Measurements from ENCODE around the gene NABP2.

Gene NABP2

GRCh38 chr12:56213878-56214277 is 10.3 kb upstream of the NABP2 start:
- DNase-seq (ENCODE audit: low read depth), result no peak

GRCh38 chr12:56216461-56216860 is 7.7 kb upstream of the NABP2 start:
- no peak for DNase-seq (ENCODE audit: low read depth)

DNA sequence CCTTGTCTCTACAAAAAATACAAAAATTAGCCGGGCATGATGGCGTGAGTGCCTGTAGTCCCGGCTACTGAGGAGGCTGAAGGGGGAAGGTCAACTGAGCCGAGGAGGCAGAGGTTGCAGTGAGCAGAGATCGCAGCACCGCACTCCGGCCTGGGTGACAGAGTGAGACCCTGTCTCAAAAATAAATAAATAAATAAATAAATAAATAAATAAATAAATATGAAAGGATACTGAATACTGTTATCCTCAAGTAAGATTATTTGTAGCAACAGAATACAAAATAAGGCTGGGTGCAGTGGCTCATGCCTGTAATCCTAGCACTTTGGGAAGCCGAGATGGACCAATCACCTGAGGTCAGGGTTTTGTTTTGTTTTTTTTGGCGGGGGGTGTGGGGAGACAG is 4.3 kb upstream of the NABP2 start:
- no peak for DNase-seq (ENCODE audit: low read depth)

DNA sequence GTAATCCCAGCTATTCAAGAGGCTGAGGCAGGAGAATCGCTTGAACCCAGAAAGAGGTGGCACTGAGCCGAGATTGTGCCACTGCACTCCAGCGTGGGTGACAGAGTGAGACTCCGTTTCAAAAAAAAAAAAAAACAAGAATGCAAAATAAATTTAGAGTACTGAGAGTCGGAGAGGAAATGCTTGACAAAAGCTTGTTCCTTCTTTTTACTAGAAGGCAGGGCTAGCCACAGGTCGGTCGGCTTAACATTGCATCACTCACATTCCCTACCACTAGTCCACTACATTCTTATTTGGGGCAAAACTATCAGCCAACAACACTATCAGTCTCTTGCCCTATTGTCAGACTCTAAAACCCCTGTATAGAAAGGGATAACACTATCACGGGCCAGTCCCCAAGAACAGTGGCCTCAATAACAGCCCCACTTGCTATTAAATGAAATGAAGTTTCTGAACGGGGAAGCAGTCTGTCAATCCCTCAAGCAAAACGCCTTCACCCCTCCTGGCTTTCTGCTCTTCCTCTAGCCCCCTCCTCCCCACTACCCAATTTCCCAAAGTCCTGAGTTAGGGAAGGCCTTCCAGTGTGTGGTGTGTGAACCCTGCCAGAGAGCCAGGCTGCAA is 3.4 kb upstream of the NABP2 start:
- no peak for DNase-seq (ENCODE audit: low read depth)

DNA sequence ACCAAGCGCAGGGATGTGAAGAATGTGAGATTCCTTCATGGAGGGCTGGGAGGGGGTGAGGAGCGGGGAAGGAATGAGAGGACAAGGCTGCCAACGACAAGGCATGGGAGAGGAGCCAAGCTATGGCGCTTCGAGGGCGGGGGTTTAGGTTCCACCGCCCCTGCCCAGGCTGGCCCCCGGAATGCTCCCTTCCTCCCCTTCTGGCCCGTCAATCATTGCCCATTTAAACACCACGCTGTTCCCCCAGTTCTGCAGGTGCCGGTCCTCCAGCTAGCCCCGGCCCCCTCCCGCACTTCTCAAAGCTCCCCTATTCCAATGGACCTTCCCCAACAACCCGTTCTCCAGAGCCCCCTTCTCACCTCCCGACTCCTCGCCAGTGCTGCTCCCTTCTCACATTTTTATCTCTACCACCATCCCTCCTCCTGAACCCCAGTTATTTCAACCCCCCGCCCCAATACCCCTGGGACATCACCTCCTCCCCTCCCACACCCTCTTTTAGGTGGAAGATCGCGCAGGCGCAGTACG is 2.8 kb upstream of the NABP2 start:
- no peak for DNase-seq (ENCODE audit: low read depth)

DNA sequence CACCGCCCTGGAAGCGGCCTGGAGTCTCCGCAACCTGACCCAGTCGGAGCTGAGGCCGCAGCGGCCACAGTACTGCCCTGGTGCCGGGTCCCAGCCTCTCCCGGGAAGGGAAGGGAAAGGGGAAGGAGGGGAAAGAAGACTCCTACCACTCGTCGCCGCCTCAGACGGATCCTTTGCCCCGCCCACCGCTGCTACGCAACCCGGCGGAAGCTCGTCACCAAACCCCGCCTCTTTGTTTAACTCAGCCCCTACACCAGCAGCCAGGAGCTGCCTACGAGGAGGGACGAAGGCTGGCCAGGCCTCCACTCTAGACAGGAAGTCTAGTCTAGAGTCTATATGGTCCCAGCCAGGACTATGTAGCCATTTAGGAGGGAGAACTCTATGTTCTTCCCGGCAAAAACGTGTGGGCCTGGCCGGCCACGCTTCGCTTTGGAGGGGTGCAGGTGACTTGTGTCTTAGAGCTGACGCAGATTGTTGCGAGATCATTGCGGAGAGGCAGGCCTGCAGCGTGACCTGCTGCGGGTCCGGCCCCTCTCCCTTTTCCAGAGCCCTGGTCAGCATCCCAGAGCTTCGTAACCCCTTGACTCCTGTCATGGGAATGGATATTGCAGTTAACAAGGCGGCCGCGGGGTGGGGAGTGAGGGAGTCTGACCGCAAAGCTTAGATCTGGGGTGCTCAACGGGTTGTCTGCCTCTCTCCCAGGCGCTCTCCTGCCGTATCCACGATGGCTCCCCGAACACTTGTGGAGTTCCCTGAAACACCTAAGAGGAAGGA is 2.2 kb upstream of the NABP2 start, which contains the start of gene RNF41:
Gene RNF41 (minus strand): TSS at position 166 of the 774 bp plus-strand sequence. CDS start 7,875 bp downstream, outside the sequence.
- DNase-seq (ENCODE audit: low read depth), result peak; percentile 85

DNA sequence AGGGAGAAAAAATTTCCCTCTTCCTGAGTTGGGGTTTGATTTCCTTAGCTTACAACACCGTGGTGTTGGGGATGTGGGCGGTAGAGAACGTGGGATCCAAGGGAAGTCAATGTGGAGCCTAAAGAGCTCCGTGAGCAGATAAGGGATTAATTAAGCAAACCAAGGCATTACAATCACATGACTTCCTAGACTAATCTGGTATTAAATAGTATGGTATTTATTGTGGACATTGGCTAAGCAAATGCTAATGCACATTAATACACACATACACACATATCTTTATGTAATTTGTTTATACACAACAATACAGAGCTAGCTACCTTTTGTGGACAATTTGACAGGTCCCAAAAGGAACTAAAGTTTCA is 1.6 kb upstream of the NABP2 start:
- DNase-seq (ENCODE audit: low read depth), result no peak

GRCh38 chr12:56223571-56224101 is 506 bp upstream of the NABP2 start:
- DNase-seq (ENCODE audit: low read depth), result no peak

DNA sequence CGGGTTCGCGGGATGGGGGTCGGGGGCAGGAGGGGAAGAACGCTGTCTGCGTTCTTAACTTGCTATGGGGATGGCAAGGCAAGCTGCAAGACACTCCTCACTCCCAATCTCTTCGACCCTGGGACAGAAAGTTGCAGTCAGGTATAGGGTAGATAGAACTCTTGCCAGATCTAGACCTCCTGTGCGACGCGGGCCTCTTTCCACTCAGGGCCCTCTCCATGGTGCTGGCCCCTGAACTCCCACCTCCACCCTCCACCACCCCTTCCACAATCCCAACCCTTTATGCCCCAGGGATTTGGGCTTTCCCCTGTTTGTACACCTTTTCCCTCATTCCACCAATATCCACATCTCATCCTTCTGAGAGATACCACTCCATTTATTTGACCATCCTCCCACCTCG is 812 bp downstream of the NABP2 start:
- no peak for DNase-seq (ENCODE audit: low read depth)

- DNase-seq (ENCODE audit: low read depth), result no peak
Observed at GRCh38 chr12:56229082-56229481, 4.9 kb downstream of the NABP2 start.

DNA sequence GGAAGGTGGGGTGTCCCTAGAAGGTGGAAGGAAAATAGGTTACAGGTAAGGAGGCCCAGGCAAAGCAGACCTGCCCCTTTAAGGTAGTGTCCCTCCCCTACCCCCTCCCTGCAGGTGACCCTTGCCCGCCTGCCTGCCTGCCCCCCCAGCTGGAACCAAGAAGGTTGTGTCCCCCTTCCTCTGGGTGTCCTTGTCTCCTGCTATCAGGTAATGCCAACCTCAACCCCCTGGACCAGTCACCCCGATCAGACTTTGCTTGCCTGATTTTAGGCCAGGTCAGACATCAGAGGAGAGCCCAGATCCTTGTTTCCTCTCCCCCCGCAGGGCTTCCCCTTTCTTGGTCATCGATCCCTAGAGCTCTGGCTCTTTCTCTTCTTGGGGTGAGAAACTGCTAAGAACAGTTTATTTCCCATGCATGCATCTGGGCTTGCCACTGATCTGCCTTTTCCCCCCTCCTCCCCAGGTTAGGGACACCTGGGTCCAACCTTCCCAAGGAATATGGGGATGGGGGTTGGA is 5.8 kb downstream of the NABP2 start, which contains the start of gene SLC39A5:
Gene SLC39A5 (plus strand): TSS at position 136 of the 516 bp plus-strand sequence. CDS start 1,224 bp downstream, outside the sequence.
- no peak for DNase-seq (ENCODE audit: low read depth)

GRCh38 chr12:56230432-56231183 is 6.5 kb downstream of the NABP2 start:
- DNase-seq (ENCODE audit: low read depth), result no peak

GRCh38 chr12:56231184-56231582 is 7.0 kb downstream of the NABP2 start:
- DNase-seq (ENCODE audit: low read depth), result no peak

- DNase-seq (ENCODE audit: low read depth), result no peak
Observed at GRCh38 chr12:56234746-56235436, 10.7 kb downstream of the NABP2 start.

- DNase-seq (ENCODE audit: low read depth), result no peak
Observed at GRCh38 chr12:56236091-56236490, 11.9 kb downstream of the NABP2 start.

GRCh38 chr12:56236985-56237384 is 12.8 kb downstream of the NABP2 start:
- DNase-seq (ENCODE audit: low read depth), result no peak

DNA sequence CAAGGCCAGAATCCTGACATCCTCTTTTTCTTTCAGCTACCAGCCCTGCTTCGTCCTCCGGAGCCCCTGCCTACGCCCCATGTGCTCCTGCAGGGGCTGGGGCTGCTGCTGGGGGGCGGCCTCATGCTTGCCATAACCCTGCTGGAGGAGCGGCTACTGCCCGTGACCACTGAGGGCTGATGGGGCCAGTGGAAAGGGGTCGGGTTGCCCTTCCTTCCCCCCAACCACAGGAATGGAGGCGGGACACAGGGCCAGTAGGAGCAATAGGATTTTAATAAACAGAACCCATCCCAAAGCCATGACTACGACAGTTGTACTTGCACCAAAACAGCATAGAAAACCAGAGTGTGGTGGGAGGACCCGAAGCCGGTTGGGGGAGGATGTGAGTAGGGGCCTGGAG is 13.4 kb downstream of the NABP2 start:
- no peak for DNase-seq (ENCODE audit: low read depth)

GRCh38 chr12:56241424-56242303 is 17.5 kb downstream of the NABP2 start:
- no peak for DNase-seq (ENCODE audit: low read depth)

DNA sequence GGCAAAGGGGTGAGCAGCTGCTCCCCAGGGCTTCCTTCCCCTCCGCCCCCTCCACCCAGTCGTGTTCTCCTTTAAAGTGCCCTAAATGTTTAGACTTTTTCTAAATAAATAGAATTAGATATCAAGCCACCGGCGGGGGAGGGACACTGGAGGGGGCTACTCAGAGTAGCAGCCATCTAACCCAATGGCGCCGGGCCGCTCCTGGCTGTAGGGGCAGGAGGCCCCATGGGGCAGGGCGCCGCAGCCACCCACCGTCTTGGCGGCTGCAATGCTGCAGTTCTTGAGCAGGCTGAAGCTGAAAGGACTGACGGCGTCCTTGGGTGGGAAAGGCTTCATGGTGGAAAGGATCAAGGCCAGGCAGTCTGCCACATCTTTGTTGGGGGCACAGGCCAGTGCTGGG is 18.8 kb downstream of the NABP2 start:
- DNase-seq (ENCODE audit: low read depth), result no peak

- no peak for DNase-seq (ENCODE audit: low read depth)
Observed at GRCh38 chr12:56243731-56244181, 19.6 kb downstream of the NABP2 start.

All from T-helper 22 cell (primary cell).